ENCODE measurements around the gene MDGA2. TPM values are rescaled to one million over a fixed set of nuclear protein-coding genes. Genes with fewer than 3 reads are reported as not detected.

Gene MDGA2
- total and polyA plus RNA-seq, 2 of the 13 experiments (the other 11 are each of a cell fraction or from before 2014, with no cell fraction given) = not detected

- TF ChIP-seq ZBTB10 (CRISPR knock-in tag; IDR thresholded peaks at IDR 0.05; ENCODE audit: borderline replicate concordance) (no peak), ARHGAP35 (CRISPR knock-in tag; IDR thresholded peaks at IDR 0.05; ENCODE audit: borderline replicate concordance) (no peak), WIZ (CRISPR knock-in tag; IDR thresholded peaks at IDR 0.05) (no peak)
Observed at GRCh38 chr14:47327336-47327735, 348.1 kb downstream of the MDGA2 start (continued).

GRCh38 chr14:47322751-47323150 is 352.7 kb downstream of the MDGA2 start:
- TF ChIP-seq ATRX (CRISPR knock-in tag; IDR thresholded peaks at IDR 0.05; ENCODE audit: borderline replicate concordance) = no peak
- no peak for TF ChIP-seq SNAPC4 (CRISPR knock-in tag; IDR thresholded peaks at IDR 0.05)
- in situ Hi-C loops (cut with HindIII; ENCODE audit: extremely low pct_ligation_motif_present, low pct_unique_long_range_greater_than_20kb) = no loop called here
- Histone ChIP-seq H3K9me3 (ENCODE audit: low read length) (no peaks in the 10 kb centered on the region), H2AFZ (ENCODE audit: low read length) (no peak overlapping the region), H3K4me2 (ENCODE audit: low read depth, low read length) (no peak overlapping the region), H3K79me2 (ENCODE audit: insufficient read depth, low read length) (no peaks in the 10 kb centered on the region), H3K4me1 (ENCODE audit: insufficient read depth, low read length) (no peaks in the 10 kb centered on the region), H3K27me3 (ENCODE audit: control insufficient read depth in 1 of 2, insufficient read depth in 2 of 2, low read length in 2 of 2) (no peaks in the 10 kb centered on the region), H3K36me3 (replicated peaks in 1 of 2; ENCODE audit: control insufficient read depth in 1 of 2, insufficient read depth in 2 of 2, low read length in 2 of 2) (no peaks in the 10 kb centered on the region), H3K27ac (ENCODE audit: extremely low read length, insufficient read depth, low read length) (no peak overlapping the region), H4K20me1 (ENCODE audit: insufficient read depth, low read length) (no peaks in the 10 kb centered on the region), H3K4me3 (replicated peaks in 1 of 3; ENCODE audit: insufficient read depth in 1 of 3, low read depth in 2 of 3, low read length in 3 of 3) (no peak overlapping the region), H3K9ac (ENCODE audit: insufficient read depth, low read depth, low read length) (no peak overlapping the region)
- DNase-seq (ENCODE audit: low spot score) (no peak), ATAC-seq (no peak), FAIRE-seq (no peak)
- ChIA-PET CTCF (ENCODE audit: low intra/inter-chr PET ratio, low total read pairs) (no interaction called here), POLR2A (no interaction called here)
- 2% methylated on average over 2 of the region's 2 CpGs for WGBS (ENCODE audit: low lambda C conversion rate)
- intact Hi-C loops (cut with micrococcal nuclease; ENCODE audit: unreplicated experiment) = no loop called here
- BruUV-seq (replicated peaks) = no TSS peak

Measured in HepG2 (cell line).